Measurements from ENCODE around the gene DOCK7. TPM values are rescaled to one million over a fixed set of nuclear protein-coding genes. Genes with fewer than 3 reads are reported as not detected.

Gene DOCK7
- total and polyA plus RNA-seq, 2 of the 8 experiments (the other 6 are each of a cell fraction or from before 2014, with no cell fraction given) = 10.2 to 33.7 TPM

DNA sequence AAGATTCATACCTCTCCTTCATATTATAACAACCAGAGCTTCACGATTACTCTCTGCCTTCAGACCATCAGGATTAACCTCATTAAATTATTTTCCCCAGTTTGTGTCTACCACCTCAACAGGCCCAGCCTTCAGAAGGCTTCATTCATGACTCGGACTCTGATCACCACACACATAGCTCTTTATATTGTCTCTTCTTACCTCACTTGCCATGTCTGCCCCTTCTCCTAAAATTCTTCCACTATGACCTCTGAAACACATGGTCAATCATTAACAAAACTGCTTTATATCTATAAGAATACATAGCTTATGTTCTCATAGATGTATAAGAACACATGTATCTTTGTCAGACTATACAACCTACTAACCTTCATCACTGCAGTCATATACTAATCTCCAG lies 171.6 kb downstream of the DOCK7 start (continued):
- no peak for TF ChIP-seq CEBPB (IDR thresholded peaks at IDR 0.05; ENCODE audit: low read depth, low read length)
- no peak for TF ChIP-seq HDAC2 (IDR thresholded peaks at IDR 0.05; ENCODE audit: borderline replicate concordance in 1 of 2, low read depth in 2 of 2, low read length in 2 of 2)

All from H1 (cell line).